ENCODE measurements around the gene SCN7A. TPM values are rescaled to one million over a fixed set of nuclear protein-coding genes. Genes with fewer than 3 reads are reported as not detected.

SCN7A gene
- total RNA-seq, 1 donor from 2014 or later = 2.8 TPM

DNA sequence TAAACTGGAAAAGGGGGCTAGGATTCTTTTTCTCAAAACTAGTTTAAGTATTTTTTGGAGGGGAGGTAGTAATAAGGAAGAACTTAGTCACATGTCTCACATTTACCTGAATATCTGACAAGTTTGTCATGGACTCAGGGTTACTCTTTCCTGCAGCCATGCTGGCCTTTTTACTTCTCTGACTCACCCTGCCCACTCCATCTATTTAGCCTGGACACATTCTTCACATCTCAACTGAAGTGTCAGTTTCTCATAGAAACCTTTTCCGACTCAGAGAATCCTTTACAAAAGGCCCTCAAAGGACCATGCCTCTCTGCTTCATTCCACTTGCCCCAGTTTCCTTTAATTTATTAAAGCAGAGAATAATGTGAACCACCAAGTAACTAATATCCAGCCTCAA lies 42.6 kb downstream of the SCN7A start:
- TF ChIP-seq, protein P1, sequence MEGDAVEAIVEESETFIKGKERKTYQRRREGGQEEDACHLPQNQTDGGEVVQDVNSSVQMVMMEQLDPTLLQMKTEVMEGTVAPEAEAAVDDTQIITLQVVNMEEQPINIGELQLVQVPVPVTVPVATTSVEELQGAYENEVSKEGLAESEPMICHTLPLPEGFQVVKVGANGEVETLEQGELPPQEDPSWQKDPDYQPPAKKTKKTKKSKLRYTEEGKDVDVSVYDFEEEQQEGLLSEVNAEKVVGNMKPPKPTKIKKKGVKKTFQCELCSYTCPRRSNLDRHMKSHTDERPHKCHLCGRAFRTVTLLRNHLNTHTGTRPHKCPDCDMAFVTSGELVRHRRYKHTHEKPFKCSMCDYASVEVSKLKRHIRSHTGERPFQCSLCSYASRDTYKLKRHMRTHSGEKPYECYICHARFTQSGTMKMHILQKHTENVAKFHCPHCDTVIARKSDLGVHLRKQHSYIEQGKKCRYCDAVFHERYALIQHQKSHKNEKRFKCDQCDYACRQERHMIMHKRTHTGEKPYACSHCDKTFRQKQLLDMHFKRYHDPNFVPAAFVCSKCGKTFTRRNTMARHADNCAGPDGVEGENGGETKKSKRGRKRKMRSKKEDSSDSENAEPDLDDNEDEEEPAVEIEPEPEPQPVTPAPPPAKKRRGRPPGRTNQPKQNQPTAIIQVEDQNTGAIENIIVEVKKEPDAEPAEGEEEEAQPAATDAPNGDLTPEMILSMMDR (conservative IDR thresholded peaks at IDR 0.05) = no peak
- no peaks in the 10 kb centered on the region for H3K9me3 Mint-ChIP-seq
- H3K27ac Mint-ChIP-seq = no peak overlapping the region
- H3K27me3 Mint-ChIP-seq = no peaks in the 10 kb centered on the region
- no peak overlapping the region for H3K4me3 Mint-ChIP-seq
- no peaks in the 10 kb centered on the region for H3K36me3 Mint-ChIP-seq
- H3K4me1 Mint-ChIP-seq (ENCODE audit: unreplicated experiment) = no peaks in the 10 kb centered on the region
- no peak for DNase-seq (ENCODE audit: extremely low spot score, unreplicated experiment)

DNA sequence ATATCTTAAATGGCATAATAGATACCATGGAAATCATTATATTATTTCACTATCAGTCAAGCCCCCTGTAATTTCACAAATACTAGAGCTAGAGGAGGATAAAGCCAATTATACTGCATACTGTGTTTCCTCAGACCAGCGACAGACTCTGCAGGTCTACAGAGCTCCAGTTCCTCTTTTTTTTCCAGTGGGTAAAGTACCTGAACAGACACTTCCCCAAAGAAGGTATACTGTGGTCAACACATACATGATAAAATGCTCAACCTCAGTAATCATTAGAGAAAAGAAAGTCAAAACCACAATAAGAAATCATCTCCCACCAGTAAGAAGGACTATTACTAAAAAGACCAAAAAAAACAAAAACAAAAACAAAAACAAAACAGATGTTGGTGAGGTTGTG lies 44.6 kb downstream of the SCN7A start:
- DNase-seq (ENCODE audit: extremely low spot score, unreplicated experiment) = no peak
- Mint-ChIP-seq H3K27ac (no peak overlapping the region), H3K27me3 (no peaks in the 10 kb centered on the region), H3K4me1 (ENCODE audit: unreplicated experiment) (no peaks in the 10 kb centered on the region), H3K9me3 (no peaks in the 10 kb centered on the region), H3K4me3 (no peak overlapping the region), H3K36me3 (no peaks in the 10 kb centered on the region)
- TF ChIP-seq, protein P1 (conservative IDR thresholded peaks at IDR 0.05) = no peak

DNA sequence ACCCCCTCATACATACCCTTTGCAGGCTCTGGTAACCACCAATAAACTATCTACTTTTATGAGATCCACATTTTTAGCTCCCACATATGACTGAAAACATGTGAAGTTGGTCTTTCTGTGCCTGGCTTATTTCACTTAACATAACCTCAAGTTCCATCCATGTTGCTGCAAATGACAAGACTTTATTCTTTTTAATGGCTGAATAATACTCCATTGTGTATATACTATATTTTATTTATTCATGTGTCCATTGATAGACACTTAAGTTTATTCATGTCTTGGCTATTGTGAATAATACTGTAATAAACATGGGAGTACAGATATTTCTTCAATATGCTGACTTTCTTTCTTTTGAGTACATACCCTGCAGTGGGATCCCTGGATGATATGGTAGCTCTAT lies 45.9 kb downstream of the SCN7A start:
- TF ChIP-seq, protein P1 (conservative IDR thresholded peaks at IDR 0.05) = no peak
- H3K4me3 Mint-ChIP-seq = no peak overlapping the region
- no peak for DNase-seq (ENCODE audit: extremely low spot score, unreplicated experiment)
- no peaks in the 10 kb centered on the region for H3K4me1 Mint-ChIP-seq (ENCODE audit: unreplicated experiment)
- no peaks in the 10 kb centered on the region for H3K36me3 Mint-ChIP-seq
- no peaks in the 10 kb centered on the region for H3K9me3 Mint-ChIP-seq
- no peak overlapping the region for H3K27ac Mint-ChIP-seq
- H3K27me3 Mint-ChIP-seq = no peaks in the 10 kb centered on the region

DNA sequence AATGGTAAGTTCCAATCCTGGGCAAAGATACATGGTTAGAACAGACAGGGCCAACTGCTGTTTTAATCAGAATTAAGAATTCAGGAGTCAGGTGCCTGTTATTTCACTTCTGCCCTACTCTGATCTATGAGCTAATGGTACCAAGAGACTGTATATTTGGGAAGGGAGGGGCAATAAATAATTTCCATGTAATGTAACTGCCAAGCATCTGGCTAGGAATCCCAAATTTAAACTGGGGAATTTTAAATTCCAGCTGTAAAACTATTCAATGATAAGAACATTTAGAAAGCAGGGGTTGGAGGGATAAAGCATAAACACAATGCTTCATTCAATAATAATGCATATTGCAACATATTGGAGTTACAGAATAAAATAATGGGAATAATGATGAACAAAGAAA lies 49.7 kb downstream of the SCN7A start:
- H3K4me3 Mint-ChIP-seq = no peak overlapping the region
- no peaks in the 10 kb centered on the region for H3K27me3 Mint-ChIP-seq
- no peaks in the 10 kb centered on the region for H3K36me3 Mint-ChIP-seq
- H3K27ac Mint-ChIP-seq = no peak overlapping the region
- no peak for DNase-seq (ENCODE audit: extremely low spot score, unreplicated experiment)
- no peaks in the 10 kb centered on the region for H3K4me1 Mint-ChIP-seq (ENCODE audit: unreplicated experiment)
- TF ChIP-seq, protein P1 (conservative IDR thresholded peaks at IDR 0.05) = no peak
- no peaks in the 10 kb centered on the region for H3K9me3 Mint-ChIP-seq

DNA sequence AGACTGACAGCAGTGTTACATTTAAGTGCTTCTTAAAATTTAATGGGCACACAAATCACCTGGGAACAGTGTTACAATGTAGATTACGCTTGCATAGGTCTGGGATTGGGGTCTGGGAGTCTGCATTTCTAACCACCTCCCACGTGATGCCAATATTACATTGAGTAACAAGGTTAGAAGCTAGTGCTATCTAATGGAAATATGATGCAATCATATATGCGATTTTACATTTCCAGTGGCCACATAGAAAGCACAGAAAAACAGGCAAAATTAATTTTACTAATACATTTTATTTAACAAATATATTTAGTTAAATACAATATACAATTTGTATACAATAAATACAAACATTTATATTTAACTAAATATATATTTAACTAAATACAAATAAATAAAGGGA lies 53.7 kb downstream of the SCN7A start:
- no peaks in the 10 kb centered on the region for H3K27me3 Mint-ChIP-seq
- H3K27ac Mint-ChIP-seq = no peak overlapping the region
- H3K36me3 Mint-ChIP-seq = no peaks in the 10 kb centered on the region
- TF ChIP-seq, protein P1 (conservative IDR thresholded peaks at IDR 0.05) = no peak
- H3K4me1 Mint-ChIP-seq (ENCODE audit: unreplicated experiment) = no peaks in the 10 kb centered on the region
- H3K9me3 Mint-ChIP-seq = no peaks in the 10 kb centered on the region
- H3K4me3 Mint-ChIP-seq = no peak overlapping the region
- DNase-seq (ENCODE audit: extremely low spot score, unreplicated experiment) = no peak

DNA sequence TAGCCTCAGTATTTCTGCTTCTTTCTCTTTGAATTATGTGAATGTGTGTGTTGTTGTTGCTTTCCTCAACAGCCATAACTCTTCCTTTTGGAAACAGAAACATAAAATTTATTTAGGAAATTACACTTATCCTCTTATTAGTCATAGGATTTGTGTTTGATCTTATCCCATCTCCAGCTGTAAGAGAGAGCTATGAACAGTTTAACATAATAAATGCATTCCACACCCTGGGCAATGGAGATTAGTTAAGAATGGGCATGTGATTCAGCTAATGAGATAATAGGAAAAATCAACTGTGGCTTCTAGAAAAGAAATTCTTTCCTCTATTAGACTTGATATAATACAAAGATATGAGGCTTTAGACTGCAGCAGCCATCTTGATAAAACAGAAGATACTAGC lies 55.0 kb downstream of the SCN7A start:
- H3K27ac Mint-ChIP-seq = no peak overlapping the region
- no peaks in the 10 kb centered on the region for H3K27me3 Mint-ChIP-seq
- DNase-seq (ENCODE audit: extremely low spot score, unreplicated experiment) = no peak
- no peaks in the 10 kb centered on the region for H3K36me3 Mint-ChIP-seq
- H3K4me1 Mint-ChIP-seq (ENCODE audit: unreplicated experiment) = no peaks in the 10 kb centered on the region
- H3K9me3 Mint-ChIP-seq = no peaks in the 10 kb centered on the region
- TF ChIP-seq, protein P1 (conservative IDR thresholded peaks at IDR 0.05) = no peak
- no peak overlapping the region for H3K4me3 Mint-ChIP-seq
